ENCODE measurements around the gene NPAS3.

Gene NPAS3

DNA sequence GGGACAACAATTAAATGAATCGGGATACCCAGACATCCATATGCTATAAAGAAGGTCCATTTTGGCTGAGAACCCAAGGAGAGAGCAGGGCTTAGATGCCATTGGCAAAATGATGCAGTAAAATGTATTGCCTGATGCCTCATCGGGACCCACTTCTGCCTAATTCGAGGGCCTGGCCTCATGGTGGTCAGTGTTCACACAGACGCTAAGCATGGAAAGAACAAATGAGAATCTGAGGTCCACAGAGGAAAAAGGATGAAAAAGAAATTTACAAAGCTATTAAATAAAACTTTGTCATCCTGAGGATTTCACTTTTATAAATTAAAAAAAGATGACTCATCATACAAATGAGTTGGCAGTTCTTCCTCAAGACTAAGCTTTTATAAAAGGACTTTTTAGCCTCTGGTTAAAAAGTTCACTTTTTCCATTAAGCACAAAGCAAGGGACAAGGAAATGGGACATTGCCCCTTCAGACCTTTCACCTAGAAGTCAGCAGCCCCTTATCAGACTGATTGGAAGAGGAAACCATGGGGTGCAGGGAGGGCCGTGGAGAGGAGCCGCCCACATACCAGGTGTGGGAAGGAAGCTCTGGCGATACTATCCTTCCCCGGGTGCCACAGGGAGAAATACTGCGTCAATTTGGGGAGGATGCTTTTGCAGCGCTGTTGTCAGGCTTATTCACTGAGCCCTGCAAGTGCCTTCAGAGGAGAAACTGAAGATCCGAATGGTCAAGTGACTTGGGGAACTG lies 836.2 kb downstream of the NPAS3 start:
- H3K36me3 ChIP-seq (ENCODE audit: insufficient read depth, low read length): no peaks in the 10 kb centered on the region
- no peak overlapping the region for H3K9ac ChIP-seq (ENCODE audit: low read depth, low read length)
- H3K9me3 ChIP-seq (ENCODE audit: control insufficient read depth, insufficient read depth, low read length): no peaks in the 10 kb centered on the region
- peaks cover 11% of the 10 kb centered on the region; the same call in 1 of the 2 replicates for H3K4me1 ChIP-seq (ENCODE audit: insufficient read depth, low read length)

- Histone ChIP-seq H3K4me1 (ENCODE audit: insufficient read depth, low read length) (peaks cover 11% of the 10 kb centered on the region; the same call in 1 of the 2 replicates), H3K36me3 (ENCODE audit: insufficient read depth, low read length) (no peaks in the 10 kb centered on the region), H3K9ac (ENCODE audit: low read depth, low read length) (no peak overlapping the region), H3K9me3 (ENCODE audit: control insufficient read depth, insufficient read depth, low read length) (no peaks in the 10 kb centered on the region)
Measured at GRCh38 chr14:33776871-33777270, 838.2 kb downstream of the NPAS3 start.

- no peaks in the 10 kb centered on the region for H3K9me3 ChIP-seq (ENCODE audit: control insufficient read depth, insufficient read depth, low read length)
- no peaks in the 10 kb centered on the region for H3K36me3 ChIP-seq (ENCODE audit: insufficient read depth, low read length)
- no peak overlapping the region; the same call in 1 of the 2 replicates for H3K9ac ChIP-seq (ENCODE audit: low read depth, low read length)
- peaks cover 11% of the 10 kb centered on the region; the same call in 1 of the 2 replicates for H3K4me1 ChIP-seq (ENCODE audit: insufficient read depth, low read length)
Measured at GRCh38 chr14:33777681-33778080, 839.0 kb downstream of the NPAS3 start.

DNA sequence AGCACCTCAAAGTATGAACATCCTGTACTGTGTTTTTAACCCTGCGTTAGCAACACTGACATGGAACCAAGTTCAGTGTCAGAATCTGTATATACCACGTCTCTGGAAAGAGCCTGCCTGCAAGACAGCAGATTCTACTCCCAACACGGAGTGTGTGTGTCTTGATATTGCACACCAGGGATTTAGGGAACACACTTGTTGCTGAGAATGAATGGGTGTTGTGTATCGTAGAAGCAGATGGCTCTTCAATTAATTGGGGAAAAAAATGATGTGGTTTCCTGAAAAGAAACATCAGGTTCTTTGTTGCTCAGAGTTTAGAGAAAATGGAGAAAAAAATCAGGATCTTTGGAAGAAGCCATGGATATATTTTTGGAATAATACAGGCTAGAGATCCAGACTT lies 841.4 kb downstream of the NPAS3 start:
- peaks cover 11% of the 10 kb centered on the region; the same call in 1 of the 2 replicates for H3K4me1 ChIP-seq (ENCODE audit: insufficient read depth, low read length)
- no peak overlapping the region for H3K9ac ChIP-seq (ENCODE audit: low read depth, low read length)
- H3K36me3 ChIP-seq (ENCODE audit: insufficient read depth, low read length): no peaks in the 10 kb centered on the region
- no peaks in the 10 kb centered on the region for H3K9me3 ChIP-seq (ENCODE audit: control insufficient read depth, insufficient read depth, low read length)

DNA sequence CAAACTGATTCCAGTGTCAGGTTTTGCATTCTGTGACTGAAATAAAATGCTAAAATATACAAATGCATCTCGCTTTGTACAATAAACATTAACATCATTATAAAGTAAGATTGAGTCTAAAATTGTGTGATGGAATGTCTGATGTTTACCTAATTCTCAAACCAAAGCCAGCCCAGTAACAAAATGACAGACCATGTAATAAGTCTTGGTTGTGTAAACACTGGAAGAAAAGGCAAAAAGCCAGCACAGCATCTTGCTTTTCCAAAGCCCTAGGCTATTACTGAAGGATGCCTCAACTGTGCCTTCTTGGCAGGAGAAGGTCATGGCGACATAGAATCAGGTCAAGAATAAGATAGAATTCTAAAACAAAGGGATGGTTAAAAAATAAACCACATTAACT lies 842.6 kb downstream of the NPAS3 start:
- no peak overlapping the region for H3K9ac ChIP-seq (ENCODE audit: low read depth, low read length)
- H3K4me1 ChIP-seq (ENCODE audit: insufficient read depth, low read length): peaks cover 11% of the 10 kb centered on the region; the same call in 1 of the 2 replicates
- no peaks in the 10 kb centered on the region for H3K9me3 ChIP-seq (ENCODE audit: control insufficient read depth, insufficient read depth, low read length)
- no peaks in the 10 kb centered on the region for H3K36me3 ChIP-seq (ENCODE audit: insufficient read depth, low read length)

DNA sequence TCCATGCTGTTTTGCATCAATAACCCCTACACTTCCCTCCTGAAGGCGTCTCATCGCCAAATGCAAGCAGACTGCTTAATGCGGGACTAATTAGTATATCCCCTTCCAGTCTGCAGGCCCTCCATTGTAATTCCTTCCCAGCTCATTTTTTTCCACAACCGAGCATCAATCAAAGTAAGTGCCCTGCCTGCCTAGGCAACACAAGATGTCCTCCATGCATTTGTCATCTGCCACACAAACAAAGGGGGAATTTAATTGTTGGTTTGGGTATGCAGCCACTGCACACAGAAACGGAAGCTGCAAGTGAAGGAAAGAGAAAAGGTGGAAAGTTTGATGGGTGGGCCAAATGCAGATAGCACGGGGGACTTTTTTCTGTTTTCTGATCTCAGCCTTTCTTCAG lies 844.2 kb downstream of the NPAS3 start:
- Histone ChIP-seq H3K4me1 (ENCODE audit: insufficient read depth, low read length) (no peaks in the 10 kb centered on the region), H3K9ac (ENCODE audit: low read depth, low read length) (no peak overlapping the region), H3K36me3 (ENCODE audit: insufficient read depth, low read length) (no peaks in the 10 kb centered on the region), H3K9me3 (ENCODE audit: control insufficient read depth, insufficient read depth, low read length) (no peaks in the 10 kb centered on the region)

DNA sequence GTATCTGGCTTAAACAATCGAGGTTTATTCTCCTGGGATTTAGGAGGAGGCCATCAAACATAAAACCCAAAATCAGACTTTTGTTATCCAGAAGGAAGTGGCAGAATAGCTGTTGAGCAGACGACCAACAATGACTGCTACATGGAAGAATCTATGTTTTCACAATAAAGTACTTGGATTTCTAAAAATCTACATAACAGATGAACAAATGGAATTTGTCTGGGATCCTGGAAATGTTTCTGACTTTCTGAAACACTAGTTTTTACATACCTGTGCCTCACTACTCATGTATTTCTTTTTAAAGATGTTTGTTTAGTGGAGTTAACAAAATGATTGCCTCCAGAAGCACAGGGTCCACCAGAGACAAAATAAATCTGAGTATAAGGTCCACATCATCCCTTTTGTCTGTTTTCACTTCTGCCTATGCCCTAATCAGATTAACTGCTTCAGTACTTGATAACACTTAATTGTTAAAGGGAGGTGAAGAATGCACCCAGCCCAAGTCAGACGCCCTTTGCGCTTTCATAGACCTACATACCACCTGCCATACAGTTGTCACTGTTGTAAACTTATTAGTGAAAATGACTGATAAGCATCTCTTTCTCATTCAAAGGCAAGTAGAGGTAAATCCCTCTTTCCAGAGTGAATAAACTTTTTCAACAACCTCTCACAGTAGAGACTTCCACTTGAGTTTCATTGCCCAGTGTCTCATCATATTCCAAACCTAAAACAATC lies 847.6 kb downstream of the NPAS3 start:
- Histone ChIP-seq H3K4me1 (ENCODE audit: insufficient read depth, low read length) (peaks cover 3% of the 10 kb centered on the region; the same call in 1 of the 2 replicates), H3K9me3 (ENCODE audit: control insufficient read depth, insufficient read depth, low read length) (no peaks in the 10 kb centered on the region), H3K9ac (ENCODE audit: low read depth, low read length) (no peak overlapping the region), H3K36me3 (ENCODE audit: insufficient read depth, low read length) (no peaks in the 10 kb centered on the region)

GRCh38 chr14:33788161-33788560 lies 849.5 kb downstream of the NPAS3 start:
- Histone ChIP-seq H3K4me1 (ENCODE audit: insufficient read depth, low read length) (peaks cover 16% of the 10 kb centered on the region; the same call in 1 of the 2 replicates), H3K36me3 (ENCODE audit: insufficient read depth, low read length) (no peaks in the 10 kb centered on the region), H3K9me3 (ENCODE audit: control insufficient read depth, insufficient read depth, low read length) (no peaks in the 10 kb centered on the region), H3K9ac (ENCODE audit: low read depth, low read length) (no peak overlapping the region)

DNA sequence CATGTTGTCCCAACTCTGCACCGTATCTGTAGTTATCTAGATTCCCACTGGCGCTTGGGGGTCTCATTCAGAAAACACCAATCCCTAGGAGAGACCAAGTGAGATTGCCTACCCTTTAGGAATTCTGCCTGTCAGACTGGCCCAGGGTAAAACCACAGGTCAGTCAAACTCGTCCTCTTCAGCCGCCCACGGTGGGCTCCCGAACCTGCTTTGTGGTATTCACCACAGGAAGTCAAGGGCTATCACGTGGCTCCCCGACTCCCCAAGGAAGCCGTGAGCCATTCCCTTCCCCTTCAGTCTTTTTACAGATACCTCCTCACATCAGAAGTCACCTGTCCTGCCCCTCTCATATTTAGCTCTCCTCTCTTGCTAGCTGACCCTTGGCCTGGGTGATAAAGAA lies 852.3 kb downstream of the NPAS3 start:
- H3K9me3 ChIP-seq (ENCODE audit: control insufficient read depth, insufficient read depth, low read length): no peaks in the 10 kb centered on the region
- H3K36me3 ChIP-seq (ENCODE audit: insufficient read depth, low read length): no peaks in the 10 kb centered on the region
- peaks cover 17% of the 10 kb centered on the region; the same call in 1 of the 2 replicates for H3K4me1 ChIP-seq (ENCODE audit: insufficient read depth, low read length)
- no peak overlapping the region for H3K9ac ChIP-seq (ENCODE audit: low read depth, low read length)

- Histone ChIP-seq H3K4me1 (ENCODE audit: insufficient read depth, low read length) (peaks cover 17% of the 10 kb centered on the region; the same call in 1 of the 2 replicates), H3K9ac (ENCODE audit: low read depth, low read length) (no peak overlapping the region), H3K36me3 (ENCODE audit: insufficient read depth, low read length) (no peaks in the 10 kb centered on the region), H3K9me3 (ENCODE audit: control insufficient read depth, insufficient read depth, low read length) (no peaks in the 10 kb centered on the region)
Measured at GRCh38 chr14:33792009-33792719, 853.5 kb downstream of the NPAS3 start.

- Histone ChIP-seq H3K4me1 (ENCODE audit: insufficient read depth, low read length) (peaks cover 17% of the 10 kb centered on the region; the same call in 1 of the 2 replicates), H3K36me3 (ENCODE audit: insufficient read depth, low read length) (no peaks in the 10 kb centered on the region), H3K9me3 (ENCODE audit: control insufficient read depth, insufficient read depth, low read length) (no peaks in the 10 kb centered on the region), H3K9ac (ENCODE audit: low read depth, low read length) (no peak overlapping the region)
Measured at GRCh38 chr14:33792720-33793368, 854.2 kb downstream of the NPAS3 start.

GRCh38 chr14:33793398-33794110 lies 854.9 kb downstream of the NPAS3 start:
- Histone ChIP-seq H3K36me3 (ENCODE audit: insufficient read depth, low read length) (no peaks in the 10 kb centered on the region), H3K4me1 (ENCODE audit: insufficient read depth, low read length) (0 out of 2 replicates have a peak, but pooled peaks cover 14% of the 10 kb centered on the region), H3K9ac (ENCODE audit: low read depth, low read length) (no peak overlapping the region), H3K9me3 (ENCODE audit: control insufficient read depth, insufficient read depth, low read length) (no peaks in the 10 kb centered on the region)

DNA sequence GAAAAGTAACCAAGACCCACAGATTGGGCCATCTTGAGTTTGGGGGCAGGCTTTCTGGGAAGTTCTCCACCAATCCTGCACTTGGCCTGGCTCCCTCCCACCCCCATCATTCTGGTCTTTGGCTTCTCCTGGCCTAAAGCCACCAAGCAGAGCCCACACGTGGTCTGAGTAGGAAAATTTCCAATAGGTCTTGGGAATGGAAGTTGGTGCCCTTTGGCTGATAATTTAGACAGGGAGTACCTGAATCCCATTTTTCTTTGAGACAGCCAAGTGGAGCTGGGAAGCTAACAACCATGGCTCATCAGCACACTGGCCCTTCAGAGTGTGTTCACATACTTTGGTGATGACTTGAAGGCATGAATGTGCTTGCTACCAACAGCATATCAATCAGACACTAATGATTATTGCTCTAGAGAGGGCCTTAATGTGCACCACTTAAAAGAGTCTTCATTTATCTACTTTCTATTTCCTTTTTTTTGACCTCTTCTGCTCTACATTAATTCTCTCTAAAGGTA lies 856.2 kb downstream of the NPAS3 start:
- Histone ChIP-seq H3K9ac (ENCODE audit: low read depth, low read length) (no peak overlapping the region), H3K4me1 (ENCODE audit: insufficient read depth, low read length) (0 out of 2 replicates have a peak, but pooled peaks cover 14% of the 10 kb centered on the region), H3K36me3 (ENCODE audit: insufficient read depth, low read length) (no peaks in the 10 kb centered on the region), H3K9me3 (ENCODE audit: control insufficient read depth, insufficient read depth, low read length) (no peaks in the 10 kb centered on the region)

All from ES-I3 (cell line).